Epithelial cell of proximal tubule (primary cell): Measurements from ENCODE around the gene KIF19. TPM values are rescaled to one million over a fixed set of nuclear protein-coding genes. Genes with fewer than 3 reads are reported as not detected.

Source experiments
- DNase-seq: peaks from one replicate; pipeline ENCODE4 v3.0.0-alpha.2; 2011; ENCODE audit warnings: low read depth
- H3K4me3 ChIP-seq: 2 replicates; pipeline ENCODE4 v1.5.1; 2011; ENCODE audit warnings: low read depth, mild to moderate bottlenecking, low read length
- CTCF ChIP-seq: conservative IDR thresholded peaks from 2 replicates; pipeline ENCODE4 v1.5.1; 2012; ENCODE audit warnings: low read depth, mild to moderate bottlenecking, low read length
- total RNA-seq: library from RNA; depleted of rRNA; stranded (reverse); fragments of >200 nt; gene quantifications from 2 replicates; pipeline ENCODE4 v1.2.3, GENCODE V29; 2015

Gene KIF19
- total RNA-seq, 1 donor from 2014 or later, result not detected

GRCh38 chr17:74392848-74393247 lies 66.8 kb downstream of the KIF19 start:
- DNase-seq, result no peak
- H3K4me3 ChIP-seq, result no peak overlapping the region
- TF ChIP-seq CTCF, result no peak

GRCh38 chr17:74393346-74393942 lies 67.4 kb downstream of the KIF19 start:
- H3K4me3 ChIP-seq, result no peak overlapping the region
- TF ChIP-seq CTCF, result no peak
- DNase-seq, result no peak

GRCh38 chr17:74394275-74394950 lies 68.4 kb downstream of the KIF19 start:
- no peak for TF ChIP-seq CTCF
- no peak for DNase-seq

GRCh38 chr17:74394977-74395376 lies 69.0 kb downstream of the KIF19 start:
- no peak for TF ChIP-seq CTCF
- DNase-seq, result no peak
- no peak overlapping the region for H3K4me3 ChIP-seq

More at GRCh38 chr17:74394275-74394950, 68.4 kb downstream of the KIF19 start:
- H3K4me3 ChIP-seq, result no peak overlapping the region

- no peak overlapping the region for H3K4me3 ChIP-seq
- no peak for DNase-seq
- TF ChIP-seq CTCF, result no peak
These were observed 70.5 kb downstream of the KIF19 start for GRCh38 chr17:74396567-74396966.

- no peak overlapping the region for H3K4me3 ChIP-seq
- TF ChIP-seq CTCF, result no peak
- no peak for DNase-seq
These were observed 76.0 kb downstream of the KIF19 start for GRCh38 chr17:74402048-74402447.

GRCh38 chr17:74403512-74404137 lies 77.6 kb downstream of the KIF19 start:
- no peak for DNase-seq
- no peak for TF ChIP-seq CTCF
- no peak overlapping the region for H3K4me3 ChIP-seq
